ENCODE data around the gene NXPH2.
"Not testable (repeated sequence)": the region's sequence is repeated elsewhere in the genome, so short reads cannot be mapped to it uniquely, and the experiment has no call there.

Gene NXPH2

GRCh38 chr2:138752197-138752956 is 27.8 kb downstream of the NXPH2 start:
- DNase-seq, result no peak

DNA sequence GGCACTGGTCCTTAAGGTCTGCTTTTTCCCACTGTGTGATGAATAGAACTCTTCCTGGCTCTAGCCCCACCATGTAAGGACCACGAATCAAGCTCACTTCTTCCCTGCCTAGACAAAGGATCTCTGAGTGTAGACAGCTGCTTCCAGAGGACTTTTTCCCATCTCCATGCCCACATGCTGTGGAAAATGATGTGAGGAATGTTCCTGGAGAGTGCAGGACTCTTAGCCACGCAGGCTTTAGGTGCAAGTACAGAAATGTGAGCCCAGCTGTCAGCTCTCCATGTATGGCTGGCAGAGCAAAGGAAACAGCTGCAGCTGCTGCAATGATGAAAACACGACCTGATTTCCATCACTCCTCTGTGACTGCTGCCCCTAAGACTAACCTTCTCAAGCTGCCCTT is 35.5 kb downstream of the NXPH2 start:
- peak; percentile 4 for DNase-seq

DNA sequence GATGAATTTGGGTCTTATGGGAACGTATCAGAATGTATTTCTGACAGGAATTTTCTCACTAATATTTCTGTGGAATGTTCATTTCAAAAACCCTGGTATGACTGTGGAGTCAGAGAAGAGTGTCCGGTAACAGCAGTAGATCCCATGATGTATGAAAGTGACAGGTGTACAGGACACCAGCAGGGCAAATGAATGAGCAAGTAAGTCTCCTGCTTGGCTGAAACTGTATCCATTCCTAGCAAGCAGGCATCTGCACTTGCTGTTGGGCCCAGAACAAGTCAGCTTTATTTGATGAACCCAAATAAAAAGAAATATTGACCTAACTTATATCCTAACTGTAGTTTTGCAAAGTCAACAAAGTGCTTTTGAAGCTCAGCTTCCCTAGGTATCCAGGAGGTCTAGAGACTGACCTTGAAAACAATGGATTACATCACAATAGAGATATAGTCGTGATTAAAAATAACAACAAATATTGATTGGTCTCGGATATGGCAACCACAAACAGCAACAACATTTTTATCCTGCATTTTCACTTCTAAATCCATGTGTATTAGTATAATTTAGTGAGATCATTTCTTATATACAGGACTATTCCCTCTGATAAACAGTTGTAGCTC is 37.6 kb downstream of the NXPH2 start:
- no peak for DNase-seq

- DNase-seq, result no peak
These were observed 38.3 kb downstream of the NXPH2 start for GRCh38 chr2:138741851-138742250.

DNA sequence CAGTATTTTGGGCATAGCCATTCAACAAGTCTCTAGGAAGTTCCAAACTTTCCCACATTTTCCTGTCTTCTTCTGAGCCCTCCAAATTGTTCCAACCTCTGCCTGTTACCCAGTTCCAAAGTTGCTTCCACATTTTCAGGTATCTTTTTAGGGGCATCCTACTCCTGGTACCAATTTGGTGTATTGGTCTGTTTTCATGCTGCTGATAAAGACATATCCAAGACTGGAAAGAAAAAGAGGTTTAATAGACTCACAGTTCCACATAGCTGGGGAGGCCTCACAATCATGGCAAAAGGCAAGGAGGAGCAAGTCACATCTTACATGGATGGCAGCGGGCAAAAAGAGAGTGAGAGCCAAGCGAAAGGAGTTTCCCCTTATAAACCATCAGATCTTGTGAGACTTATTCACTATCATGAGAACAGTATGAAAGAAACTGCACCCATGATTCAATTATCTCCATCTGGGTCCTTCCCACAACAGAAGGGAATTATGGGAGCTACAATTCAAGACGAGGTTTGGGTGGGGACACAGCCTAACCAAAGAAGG is 43.1 kb downstream of the NXPH2 start:
- DNase-seq, result not testable (repeated sequence)

GRCh38 chr2:138732651-138733050 is 47.5 kb downstream of the NXPH2 start:
- no peak for DNase-seq

DNA sequence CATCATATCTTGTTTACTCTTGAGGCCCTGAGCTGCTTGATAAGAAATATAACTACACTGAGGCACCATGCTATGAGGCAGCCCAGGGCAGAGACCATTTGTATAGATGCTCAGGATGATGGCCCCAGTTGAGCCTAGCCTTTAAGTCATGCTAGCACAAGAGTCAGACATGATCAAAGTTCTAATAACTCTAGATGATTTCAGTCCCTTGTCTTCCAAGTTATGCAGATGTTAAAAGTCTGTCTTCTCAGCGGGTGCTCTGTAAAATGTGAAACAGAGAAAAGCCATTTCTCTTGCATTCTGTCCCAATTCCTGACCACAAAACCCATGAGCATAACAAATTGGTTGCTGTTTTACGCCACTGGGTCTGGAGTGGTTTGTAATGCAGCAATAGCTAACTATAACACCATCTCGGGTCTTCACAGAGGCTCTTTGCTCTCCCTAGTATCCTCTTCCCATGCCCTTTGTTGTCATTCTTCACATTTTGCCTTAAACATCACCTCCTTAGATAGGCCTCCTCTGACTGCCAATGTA is 49.6 kb downstream of the NXPH2 start:
- DNase-seq, result no peak

DNA sequence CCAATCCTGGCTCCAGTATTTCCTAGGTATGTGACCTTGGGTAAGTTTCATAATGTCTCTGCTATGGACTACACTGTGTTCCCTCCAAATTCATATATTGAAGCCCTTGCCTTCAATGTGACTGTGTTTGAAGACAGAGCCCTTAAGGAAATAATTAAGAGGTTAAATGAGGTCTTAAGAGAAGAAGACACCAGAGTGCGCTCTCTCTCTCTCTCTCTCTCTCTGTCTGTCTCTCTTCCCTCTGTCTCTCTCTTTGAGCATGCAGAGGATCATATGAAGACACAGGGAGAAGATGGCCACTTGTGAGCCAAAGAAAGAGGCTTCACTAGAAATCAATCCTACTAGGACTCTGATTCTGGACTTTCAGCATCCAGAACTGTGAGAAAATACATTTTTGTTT is 52.2 kb downstream of the NXPH2 start:
- no peak for DNase-seq

DNA sequence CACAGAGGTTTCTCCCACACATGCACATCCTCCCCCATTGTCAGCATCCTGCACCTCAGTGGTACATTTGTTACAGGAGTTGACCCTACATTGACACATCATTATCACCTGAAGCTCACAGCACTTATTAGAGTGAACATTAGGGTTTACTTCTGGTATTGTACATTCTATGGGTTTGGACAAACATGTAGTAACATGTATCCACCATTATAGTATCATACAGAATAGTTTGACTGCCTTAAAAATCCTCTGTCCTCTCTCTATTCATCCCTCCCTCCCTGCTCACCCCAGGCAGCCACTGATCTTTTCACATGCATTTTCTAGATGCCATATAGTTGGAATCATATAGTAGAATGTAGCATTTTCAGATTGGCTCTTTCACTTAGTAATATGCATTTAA is 53.5 kb downstream of the NXPH2 start:
- DNase-seq, result no peak

DNA sequence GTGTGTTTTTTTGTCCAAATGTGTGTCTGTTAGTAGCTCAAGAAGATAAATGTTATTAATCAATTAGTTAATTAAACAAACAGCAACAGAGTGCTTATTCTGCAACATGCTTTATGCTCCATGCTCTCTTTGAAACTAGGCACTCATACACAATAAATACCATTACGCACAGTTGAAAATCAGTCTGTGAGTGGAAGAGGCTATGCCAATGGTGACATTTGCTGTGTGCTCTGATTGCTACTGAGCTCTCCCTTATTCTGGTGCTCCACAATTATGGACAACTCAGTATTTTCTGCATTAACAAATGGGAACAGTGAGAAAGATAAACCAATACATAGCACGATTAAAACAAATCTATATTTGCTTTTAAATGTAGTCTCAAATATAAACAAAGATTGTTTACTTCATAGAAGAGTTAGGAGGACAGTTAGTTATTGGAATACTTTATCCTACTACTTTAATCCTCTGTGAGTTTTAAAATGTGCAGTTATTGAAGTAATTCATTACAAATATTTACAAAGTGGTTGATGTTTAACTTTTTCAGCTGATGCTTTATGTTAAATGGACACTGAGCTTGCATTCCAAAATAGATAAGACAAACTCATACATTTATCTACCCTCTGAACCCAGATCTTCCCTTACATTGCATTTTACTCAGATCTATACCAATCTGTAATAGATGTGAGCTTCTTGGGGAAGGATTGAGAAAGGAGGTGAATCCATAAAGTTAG is 55.3 kb downstream of the NXPH2 start:
- no peak for DNase-seq

DNA sequence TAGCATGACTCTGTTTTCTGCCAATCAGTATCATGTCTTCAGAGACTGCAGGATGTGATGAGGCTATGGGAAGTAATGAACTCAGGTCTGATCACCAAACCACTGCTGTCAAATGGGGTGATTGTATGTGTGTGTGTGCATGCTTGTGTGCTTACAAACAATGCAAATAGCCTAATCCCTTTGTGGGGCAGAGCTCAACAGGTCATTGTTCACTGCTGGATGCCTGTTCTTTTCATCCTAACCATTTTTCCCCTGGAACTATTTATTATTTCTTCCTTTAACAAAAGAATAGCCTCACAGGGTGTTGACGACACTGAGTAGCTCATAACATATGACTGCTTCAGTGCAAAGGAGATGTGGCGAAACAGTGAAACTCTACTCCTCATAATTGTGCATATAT is 55.9 kb downstream of the NXPH2 start:
- DNase-seq, result no peak

DNA sequence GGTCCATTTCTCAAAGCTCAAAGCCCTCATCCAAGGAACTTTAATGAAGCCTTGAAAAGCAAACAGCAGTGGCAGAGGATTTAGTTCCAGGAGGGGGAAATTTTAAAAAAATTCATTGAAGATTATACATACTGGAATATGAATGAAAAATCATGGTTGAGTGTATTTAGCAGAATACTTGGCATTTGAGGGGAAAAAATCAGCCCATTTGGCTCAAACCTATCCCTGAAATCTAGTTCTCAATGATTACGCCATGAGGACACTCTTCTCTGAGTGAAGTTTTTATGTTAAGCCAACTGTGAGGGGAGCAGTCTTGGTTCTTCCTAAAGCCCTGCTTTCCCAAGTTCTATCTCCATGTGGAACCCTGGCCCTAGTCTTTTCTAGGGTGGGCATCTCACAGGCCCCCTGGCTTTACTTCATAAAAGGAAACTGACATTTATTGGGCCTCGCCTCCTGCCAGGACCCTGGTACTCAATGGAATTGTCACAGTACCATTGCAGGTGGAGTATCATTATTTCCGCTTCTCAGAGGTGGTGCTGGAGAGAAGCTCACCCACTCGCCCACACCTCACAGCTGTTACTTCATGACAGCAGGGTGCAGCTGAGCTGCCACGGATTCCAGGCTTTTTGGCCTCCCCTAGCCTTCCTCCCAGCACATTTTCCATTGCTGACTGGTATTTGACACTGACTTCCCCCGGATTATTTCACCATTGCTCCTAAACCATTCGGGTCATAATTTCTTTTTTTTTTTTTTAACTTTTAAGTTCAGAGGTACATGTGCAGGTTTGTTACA is 56.8 kb downstream of the NXPH2 start:
- DNase-seq, result no peak

DNA sequence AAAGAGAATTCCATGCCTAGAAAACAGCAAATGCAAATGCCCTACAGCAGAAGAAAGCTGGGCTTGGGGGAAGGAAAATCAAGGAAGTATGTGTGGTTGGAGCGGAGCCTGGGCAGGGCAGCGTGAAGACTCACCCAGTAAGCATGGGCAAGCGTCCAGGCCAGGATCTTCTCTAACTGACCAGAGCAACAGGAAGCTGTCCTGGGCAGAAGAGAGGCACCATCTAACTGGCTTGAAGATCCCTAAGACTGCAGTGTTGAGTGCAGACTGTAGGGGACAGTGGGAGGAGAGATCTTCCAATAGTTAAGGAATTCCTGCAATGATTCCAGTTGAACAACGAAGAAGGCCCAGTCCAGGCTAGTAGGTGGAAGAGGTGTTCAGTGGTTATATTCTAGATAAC is 57.9 kb downstream of the NXPH2 start:
- no peak for DNase-seq

DNA sequence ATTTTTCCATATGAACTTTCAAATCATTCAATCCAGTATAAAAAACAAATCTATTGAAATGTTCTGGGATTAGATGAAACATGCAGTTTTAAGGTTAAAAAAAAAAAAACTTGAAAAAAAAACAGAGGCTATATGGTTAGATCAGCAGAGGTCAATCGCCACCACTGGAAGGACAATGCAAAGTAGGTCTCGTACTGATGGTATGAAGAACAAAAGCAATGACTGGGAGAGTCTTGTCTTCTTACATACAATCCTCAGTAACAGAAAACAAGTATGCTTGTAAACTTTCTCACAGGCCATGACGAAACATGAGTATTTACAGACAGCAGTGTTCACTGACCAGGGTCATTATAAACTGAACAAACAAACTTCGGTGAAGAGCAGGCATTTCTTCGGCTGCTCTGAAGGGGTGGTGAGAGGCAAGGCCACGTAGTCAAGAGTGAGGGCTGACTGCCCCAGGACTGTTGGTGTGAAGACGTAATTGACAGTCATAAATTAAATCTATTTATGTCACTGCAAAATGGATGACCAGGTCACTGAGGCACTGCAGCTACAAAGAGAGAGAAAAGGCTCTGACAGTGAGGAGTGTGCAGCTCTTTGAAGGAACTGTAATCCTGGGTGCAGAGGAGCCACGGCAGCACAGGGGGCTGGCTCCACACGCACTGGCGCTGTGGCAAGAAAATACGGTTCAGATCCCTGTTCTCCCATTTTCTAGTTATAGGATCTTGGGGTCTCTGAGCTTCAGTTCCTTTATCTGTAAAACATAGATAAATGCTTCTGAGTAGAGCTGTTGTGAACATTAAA is 60.0 kb downstream of the NXPH2 start:
- no peak for DNase-seq

DNA sequence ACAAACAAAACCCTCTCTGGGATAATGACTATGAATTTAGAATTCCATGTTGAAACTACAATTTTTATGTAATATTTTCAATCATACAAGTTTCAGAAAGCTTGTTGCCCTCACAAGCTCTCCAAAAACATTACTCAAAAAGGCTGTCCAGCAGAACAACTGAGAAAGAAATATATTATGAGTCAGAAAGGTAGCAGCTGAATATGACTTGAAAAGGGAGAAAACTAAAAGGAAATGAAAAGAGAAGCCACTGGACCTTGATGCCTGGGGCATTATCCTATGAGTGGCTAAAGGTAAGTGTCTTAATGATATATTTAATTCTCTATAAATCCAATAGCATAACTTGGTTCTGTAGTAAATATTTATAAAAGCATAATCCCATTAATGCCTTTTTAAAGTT is 61.8 kb downstream of the NXPH2 start:
- no peak for DNase-seq

- no peak for DNase-seq
These were observed 64.0 kb downstream of the NXPH2 start for GRCh38 chr2:138716183-138716582.

DNA sequence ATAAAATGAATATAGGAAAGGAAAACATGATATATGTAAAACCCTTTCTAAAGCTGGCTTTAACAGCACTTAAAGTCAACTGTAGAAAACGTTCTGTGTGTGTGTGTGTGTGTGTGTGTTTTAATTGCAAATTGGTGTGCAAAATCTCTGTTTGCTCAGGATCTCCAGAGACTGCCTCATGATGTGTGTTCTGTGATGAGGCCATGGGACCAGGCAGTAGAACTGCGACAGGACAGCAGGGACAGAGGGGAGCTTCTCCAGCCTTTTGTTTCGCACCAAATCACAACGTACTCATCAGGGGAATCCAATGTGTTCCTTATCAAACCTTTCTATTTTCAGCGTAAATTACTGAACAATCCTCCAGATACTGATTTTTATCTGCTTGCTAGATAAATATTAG is 66.7 kb downstream of the NXPH2 start:
- no peak for DNase-seq

- DNase-seq, result no peak
These were observed 67.1 kb downstream of the NXPH2 start for GRCh38 chr2:138713069-138713496.

- DNase-seq, result no peak
These were observed 67.8 kb downstream of the NXPH2 start for GRCh38 chr2:138712212-138712979.

DNA sequence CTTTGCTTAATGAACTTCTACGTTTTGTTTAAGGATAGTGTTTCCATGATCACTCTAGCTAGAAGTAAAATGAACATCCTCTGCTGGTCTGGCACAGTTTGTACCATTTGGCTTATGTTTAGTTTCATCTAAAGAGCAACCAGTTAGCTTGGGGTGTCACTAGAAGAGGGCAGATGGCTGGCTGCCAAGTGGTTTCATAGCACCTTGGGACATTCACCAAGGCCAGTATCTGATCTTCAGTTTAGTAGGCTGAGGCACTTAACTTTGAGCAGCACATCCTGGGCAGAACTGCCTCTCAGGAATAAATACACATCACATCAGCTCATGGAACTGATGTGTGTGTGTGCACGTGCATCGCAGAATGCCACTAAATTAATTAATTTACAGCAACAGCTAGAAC is 68.4 kb downstream of the NXPH2 start:
- no peak for DNase-seq

DNA sequence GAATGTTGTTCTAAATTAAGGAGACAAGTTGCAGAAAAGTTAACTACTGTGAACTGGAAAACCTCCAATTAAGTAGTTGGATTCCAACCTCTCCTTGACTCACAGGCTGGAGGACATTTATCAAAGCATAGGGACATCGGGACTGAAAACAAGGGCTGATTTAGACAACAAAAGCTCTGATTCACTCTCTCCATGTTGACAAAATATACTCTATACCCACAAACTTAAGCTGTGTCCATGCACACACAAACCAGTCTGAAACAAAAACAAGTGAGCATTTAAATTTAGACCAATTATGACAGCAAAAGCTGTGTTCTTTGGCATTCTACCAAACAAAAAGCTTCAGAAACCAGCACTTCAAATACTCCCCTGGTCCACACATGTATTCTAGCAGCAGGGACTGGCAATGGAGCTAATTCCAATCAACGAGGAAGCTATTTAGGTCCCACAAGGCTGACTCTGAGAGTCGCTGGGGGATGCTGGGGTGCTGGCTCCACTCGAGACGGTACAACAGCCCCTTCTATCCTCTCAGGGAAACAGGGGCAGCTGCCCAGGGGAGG is 71.4 kb downstream of the NXPH2 start:
- peak; percentile 41 for DNase-seq

All from NCI-H1092 treated with DMSO at 0.1 percent for 48 hours (cell line).